Esophagus muscularis mucosa (tissue), 4 donors: ENCODE measurements around the gene DOCK4. TPM values are rescaled to one million over a fixed set of nuclear protein-coding genes. Genes with fewer than 3 reads are reported as not detected.

Experiments
- DNase-seq: peaks from one replicate; pipeline ENCODE4 v3.0.0-alpha.2; 2017; ENCODE audit errors: extremely low spot score
- H3K27ac ChIP-seq, 4 donors: fragments of 200-600 bp; sonication (generic); replicated peaks in 1 of 4; 1 replicate in 3 of 4; 2 replicates in 1 of 4; pipeline ENCODE4 v1.5.1; 2016 to 2019; ENCODE audit warnings: mild to moderate bottlenecking in 1 of 4
- H3K27me3 ChIP-seq, 4 donors: fragments of 200-600 bp; sonication (generic); one replicate each; pipeline versions ENCODE4 v1.5.1 to v1.6.0; 2016 to 2019
- H3K36me3 ChIP-seq, 4 donors: fragments of 200-600 bp; sonication (generic); one replicate each; pipeline ENCODE4 v1.5.1; 2016 to 2019
- H3K4me1 ChIP-seq, 4 donors: fragments of 200-600 bp; sonication (generic); one replicate each; pipeline ENCODE4 v1.5.1; 2016 to 2019
- H3K4me3 ChIP-seq, 4 donors: fragments of 200-600 bp; sonication (generic); 1 replicate in 2 of 4; 2 replicates in 2 of 4; pipeline ENCODE4 v1.5.1; 2016 to 2019; ENCODE audit warnings: mild to moderate bottlenecking in 4 of 4, moderate library complexity in 1 of 4
- H3K9me3 ChIP-seq, 4 donors: fragments of 200-600 bp; sonication (generic); 1 replicate in 3 of 4; 2 replicates in 1 of 4; pipeline ENCODE4 v1.5.1; 2016 to 2019
- CTCF ChIP-seq, 3 experiments: fragments of 200-600 bp in 2 of 3; fragments of 450-650 bp in 1 of 3; sonication (generic) in 2 of 3; IDR thresholded peaks; one replicate each; pipeline ENCODE4 v1.5.1; 2017 to 2019; ENCODE audit warnings: antibody characterized with exemption in 3 of 3, mild to moderate bottlenecking in 2 of 3, moderate library complexity in 1 of 3
- EP300 ChIP-seq: sonication (generic); formaldehyde crosslinking; IDR thresholded peaks from one replicate; pipeline ENCODE4 v1.6.1; 2017; ENCODE audit warnings: antibody characterized with exemption
- POLR2A ChIP-seq: fragments of 450-650 bp; IDR thresholded peaks from one replicate; pipeline ENCODE4 v1.6.1; 2017; ENCODE audit warnings: antibody characterized with exemption, moderate library complexity, mild to moderate bottlenecking, low read depth
- POLR2AphosphoS5 ChIP-seq, 2 donors: sonication (generic); formaldehyde crosslinking; IDR thresholded peaks; one replicate each; pipeline ENCODE4 v1.6.1; 2017; ENCODE audit warnings: antibody characterized with exemption in 2 of 2
- WGBS: methylation state at CpG from one replicate; pipeline ENCODE4 v1.1.5; 2018; 5-methylcytosine and 5-hydroxymethylcytosine counted together
- intact Hi-C: fragments of 100-400 bp; cut with DNase I; formaldehyde crosslinking; loops from one replicate; pipeline ENCODE4 v1.15.1; 2023
- total RNA-seq, 4 donors: library from RNA; depleted of rRNA; stranded (reverse); fragments of >200 nt; gene quantifications; one replicate each; pipeline versions ENCODE4 v1.1.0 to v1.2.1, GENCODE V29; 2016

DOCK4 gene
- total RNA-seq, 4 donors from 2014 or later, result 14.0 to 25.3 (median 18.8) TPM

GRCh38 chr7:111685349-111685748, 520.9 kb downstream of the DOCK4 start:
- Histone ChIP-seq H3K4me1 (no peaks in the 10 kb centered on the region), H3K27me3 (no peaks in the 10 kb centered on the region), H3K36me3 (no peaks in the 10 kb centered on the region), H3K27ac (no peak overlapping the region), H3K4me3 (no peak overlapping the region), H3K9me3 (no peaks in the 10 kb centered on the region)
- DNase-seq, result no peak
- intact Hi-C loops, result no loop called here
- TF ChIP-seq CTCF (IDR thresholded peaks at IDR 0.05) (no peak), POLR2AphosphoS5 (IDR thresholded peaks at IDR 0.05) (no peak), POLR2A (no peak), EP300 (no peak)

DNA sequence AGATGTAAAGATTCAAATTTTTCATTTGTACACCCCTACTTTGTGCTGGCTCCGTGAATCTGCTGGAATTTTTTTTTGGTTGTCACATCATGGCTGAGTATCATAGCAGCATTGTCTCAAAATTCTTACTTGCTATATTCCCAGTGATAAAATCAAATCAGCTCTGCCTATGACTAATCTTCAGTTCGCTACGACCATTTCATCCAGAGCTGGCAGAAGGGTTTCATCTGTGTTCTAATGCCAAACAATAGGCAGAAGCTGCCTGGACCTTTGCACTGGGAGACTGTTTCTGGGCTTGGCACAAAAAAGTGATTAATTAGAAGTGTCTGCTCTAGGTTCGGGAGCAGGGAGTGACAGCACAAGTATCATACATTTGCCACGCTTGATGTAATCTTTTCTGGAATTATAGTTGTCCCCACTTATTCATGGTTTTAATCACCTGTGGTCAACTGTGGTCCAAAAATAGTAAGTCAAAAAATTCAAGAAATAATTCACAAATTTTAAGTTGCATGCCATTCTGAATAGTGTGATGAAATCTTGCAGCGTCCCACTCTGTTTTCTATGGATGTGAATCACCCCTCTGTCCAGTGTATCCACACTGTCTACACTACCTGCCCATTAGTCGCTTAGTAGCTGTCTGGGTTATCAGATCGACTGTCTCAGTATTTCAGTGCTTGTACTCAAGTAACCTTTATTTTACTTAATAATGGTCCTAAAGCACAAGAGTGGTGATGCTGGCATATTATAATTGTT, 523.4 kb downstream of the DOCK4 start:
- TF ChIP-seq EP300 (no peak), POLR2AphosphoS5 (IDR thresholded peaks at IDR 0.05) (no peak), CTCF (IDR thresholded peaks at IDR 0.05) (no peak), POLR2A (no peak)
- no peaks in the 10 kb centered on the region for H3K27me3 ChIP-seq
- no peak overlapping the region for H3K27ac ChIP-seq
- H3K36me3 ChIP-seq, result no peaks in the 10 kb centered on the region
- no peak for DNase-seq
- no peak overlapping the region for H3K4me3 ChIP-seq
- intact Hi-C loops, result no loop called here
- H3K4me1 ChIP-seq, result no peaks in the 10 kb centered on the region
- H3K9me3 ChIP-seq, result no peaks in the 10 kb centered on the region
- WGBS, result 62% methylated on average over 8 of the region's 8 CpGs

GRCh38 chr7:111681242-111681641, 525.0 kb downstream of the DOCK4 start:
- TF ChIP-seq POLR2A (no peak), POLR2AphosphoS5 (IDR thresholded peaks at IDR 0.05) (no peak), EP300 (no peak), CTCF (IDR thresholded peaks at IDR 0.05) (no peak)
- intact Hi-C loops, result no loop called here
- Histone ChIP-seq H3K36me3 (no peaks in the 10 kb centered on the region), H3K4me1 (no peaks in the 10 kb centered on the region), H3K27ac (no peak overlapping the region), H3K4me3 (no peak overlapping the region), H3K27me3 (no peaks in the 10 kb centered on the region), H3K9me3 (no peaks in the 10 kb centered on the region)
- DNase-seq, result no peak
- 91% methylated on average over 3 of the region's 3 CpGs for WGBS

- Histone ChIP-seq H3K36me3 (no peaks in the 10 kb centered on the region), H3K4me3 (no peak overlapping the region), H3K27me3 (no peaks in the 10 kb centered on the region), H3K4me1 (no peaks in the 10 kb centered on the region), H3K9me3 (no peaks in the 10 kb centered on the region), H3K27ac (no peak overlapping the region)
- no peak for TF ChIP-seq CTCF (IDR thresholded peaks at IDR 0.05)
- TF ChIP-seq POLR2AphosphoS5 (IDR thresholded peaks at IDR 0.05), result no peak
- intact Hi-C loops, result no loop called here
- 87% methylated on average over 2 of the region's 2 CpGs for WGBS
- no peak for DNase-seq
These were observed 527.2 kb downstream of the DOCK4 start for GRCh38 chr7:111678986-111679385.

- Histone ChIP-seq H3K4me1 (no peaks in the 10 kb centered on the region), H3K36me3 (no peaks in the 10 kb centered on the region), H3K27me3 (no peaks in the 10 kb centered on the region), H3K27ac (no peak overlapping the region), H3K9me3 (no peaks in the 10 kb centered on the region), H3K4me3 (no peak overlapping the region)
- no peak for DNase-seq
- TF ChIP-seq CTCF (IDR thresholded peaks at IDR 0.05), result no peak
- TF ChIP-seq POLR2A, result no peak
- TF ChIP-seq POLR2AphosphoS5 (IDR thresholded peaks at IDR 0.05), result no peak
- no peak for TF ChIP-seq EP300
- WGBS, result 47% methylated on average over 3 of the region's 3 CpGs
- intact Hi-C loops, result no loop called here
These were observed 527.9 kb downstream of the DOCK4 start for GRCh38 chr7:111678281-111678680.
